22Rv1 (cell line): ENCODE measurements around the gene POU1F1.

Source experiments
- CTCF ChIP-seq: fragments of 450-650 bp; IDR thresholded peaks from 2 replicates; pipeline ENCODE4 v1.5.1; 2017; ENCODE audit warnings: mild to moderate bottlenecking
- ZFX ChIP-seq: fragments of 450-650 bp; IDR thresholded peaks from 2 replicates; pipeline ENCODE4 v1.6.1; 2017; ENCODE audit warnings: antibody characterized with exemption, borderline replicate concordance

- TF ChIP-seq CTCF (no peak), ZFX (no peak)
Measured at GRCh38 chr3:87233805-87234204, 42.6 kb downstream of the POU1F1 start.
